ENCODE measurements around the gene MEPCE. TPM values are rescaled to one million over a fixed set of nuclear protein-coding genes. Genes with fewer than 3 reads are reported as not detected.

The MEPCE gene
- total RNA-seq, 1 experiment from 2014 or later, result 72.1 TPM

DNA sequence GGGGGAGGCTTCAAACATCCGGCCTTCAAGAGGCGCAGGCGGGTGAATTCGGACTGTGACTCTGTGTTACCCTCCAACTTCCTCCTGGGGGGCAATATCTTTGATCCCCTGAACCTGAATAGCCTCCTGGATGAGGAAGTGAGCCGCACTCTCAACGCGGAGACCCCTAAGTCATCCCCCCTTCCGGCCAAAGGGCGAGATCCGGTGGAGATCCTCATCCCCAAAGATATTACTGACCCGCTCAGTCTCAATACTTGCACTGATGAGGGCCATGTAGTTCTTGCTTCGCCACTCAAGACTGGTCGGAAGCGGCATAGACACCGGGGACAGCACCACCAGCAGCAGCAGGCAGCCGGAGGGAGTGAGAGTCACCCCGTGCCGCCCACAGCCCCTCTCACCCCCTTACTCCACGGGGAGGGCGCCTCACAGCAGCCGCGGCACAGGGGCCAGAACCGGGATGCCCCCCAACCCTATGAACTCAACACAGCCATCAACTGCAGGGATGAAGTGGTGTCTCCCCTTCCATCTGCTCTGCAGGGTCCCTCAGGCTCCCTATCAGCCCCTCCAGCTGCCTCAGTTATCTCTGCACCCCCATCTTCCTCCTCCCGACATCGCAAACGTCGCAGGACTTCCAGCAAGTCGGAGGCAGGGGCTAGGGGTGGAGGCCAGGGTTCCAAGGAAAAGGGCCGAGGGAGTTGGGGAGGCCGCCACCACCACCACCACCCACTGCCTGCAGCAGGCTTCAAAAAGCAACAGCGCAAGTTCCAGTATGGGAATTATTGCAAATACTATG lies 1.1 kb downstream of the MEPCE start:
- in situ Hi-C loops (cut with HindIII; ENCODE audit: low pct_unique_long_range_greater_than_20kb, low sequenced_read_pairs) (no loop called here), intact Hi-C loops (cut with micrococcal nuclease; ENCODE audit: unreplicated experiment) (no loop called here)
- TF ChIP-seq POLR2AphosphoS5 (IDR thresholded peaks at IDR 0.05; ENCODE audit: low read depth, low read length) (no peak), SIN3A (IDR thresholded peaks at IDR 0.05; ENCODE audit: borderline replicate concordance, insufficient read depth, low read depth, low read length) (no peak), TCF7L2 (IDR thresholded peaks at IDR 0.05; ENCODE audit: low read depth, low read length) (no peak)
- TF ChIP-seq, protein P1, sequence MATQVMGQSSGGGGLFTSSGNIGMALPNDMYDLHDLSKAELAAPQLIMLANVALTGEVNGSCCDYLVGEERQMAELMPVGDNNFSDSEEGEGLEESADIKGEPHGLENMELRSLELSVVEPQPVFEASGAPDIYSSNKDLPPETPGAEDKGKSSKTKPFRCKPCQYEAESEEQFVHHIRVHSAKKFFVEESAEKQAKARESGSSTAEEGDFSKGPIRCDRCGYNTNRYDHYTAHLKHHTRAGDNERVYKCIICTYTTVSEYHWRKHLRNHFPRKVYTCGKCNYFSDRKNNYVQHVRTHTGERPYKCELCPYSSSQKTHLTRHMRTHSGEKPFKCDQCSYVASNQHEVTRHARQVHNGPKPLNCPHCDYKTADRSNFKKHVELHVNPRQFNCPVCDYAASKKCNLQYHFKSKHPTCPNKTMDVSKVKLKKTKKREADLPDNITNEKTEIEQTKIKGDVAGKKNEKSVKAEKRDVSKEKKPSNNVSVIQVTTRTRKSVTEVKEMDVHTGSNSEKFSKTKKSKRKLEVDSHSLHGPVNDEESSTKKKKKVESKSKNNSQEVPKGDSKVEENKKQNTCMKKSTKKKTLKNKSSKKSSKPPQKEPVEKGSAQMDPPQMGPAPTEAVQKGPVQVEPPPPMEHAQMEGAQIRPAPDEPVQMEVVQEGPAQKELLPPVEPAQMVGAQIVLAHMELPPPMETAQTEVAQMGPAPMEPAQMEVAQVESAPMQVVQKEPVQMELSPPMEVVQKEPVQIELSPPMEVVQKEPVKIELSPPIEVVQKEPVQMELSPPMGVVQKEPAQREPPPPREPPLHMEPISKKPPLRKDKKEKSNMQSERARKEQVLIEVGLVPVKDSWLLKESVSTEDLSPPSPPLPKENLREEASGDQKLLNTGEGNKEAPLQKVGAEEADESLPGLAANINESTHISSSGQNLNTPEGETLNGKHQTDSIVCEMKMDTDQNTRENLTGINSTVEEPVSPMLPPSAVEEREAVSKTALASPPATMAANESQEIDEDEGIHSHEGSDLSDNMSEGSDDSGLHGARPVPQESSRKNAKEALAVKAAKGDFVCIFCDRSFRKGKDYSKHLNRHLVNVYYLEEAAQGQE (IDR thresholded peaks at IDR 0.05; ENCODE audit: insufficient read depth in 1 of 2, low read depth in 2 of 2, low read length in 1 of 2), result no peak
- TF ChIP-seq, protein P2, sequence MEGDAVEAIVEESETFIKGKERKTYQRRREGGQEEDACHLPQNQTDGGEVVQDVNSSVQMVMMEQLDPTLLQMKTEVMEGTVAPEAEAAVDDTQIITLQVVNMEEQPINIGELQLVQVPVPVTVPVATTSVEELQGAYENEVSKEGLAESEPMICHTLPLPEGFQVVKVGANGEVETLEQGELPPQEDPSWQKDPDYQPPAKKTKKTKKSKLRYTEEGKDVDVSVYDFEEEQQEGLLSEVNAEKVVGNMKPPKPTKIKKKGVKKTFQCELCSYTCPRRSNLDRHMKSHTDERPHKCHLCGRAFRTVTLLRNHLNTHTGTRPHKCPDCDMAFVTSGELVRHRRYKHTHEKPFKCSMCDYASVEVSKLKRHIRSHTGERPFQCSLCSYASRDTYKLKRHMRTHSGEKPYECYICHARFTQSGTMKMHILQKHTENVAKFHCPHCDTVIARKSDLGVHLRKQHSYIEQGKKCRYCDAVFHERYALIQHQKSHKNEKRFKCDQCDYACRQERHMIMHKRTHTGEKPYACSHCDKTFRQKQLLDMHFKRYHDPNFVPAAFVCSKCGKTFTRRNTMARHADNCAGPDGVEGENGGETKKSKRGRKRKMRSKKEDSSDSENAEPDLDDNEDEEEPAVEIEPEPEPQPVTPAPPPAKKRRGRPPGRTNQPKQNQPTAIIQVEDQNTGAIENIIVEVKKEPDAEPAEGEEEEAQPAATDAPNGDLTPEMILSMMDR (IDR thresholded peaks at IDR 0.05), result no peak
- H3K9me3 ChIP-seq (ENCODE audit: control insufficient read depth, insufficient read depth, low read depth, low read length), result no peaks in the 10 kb centered on the region
- no peaks in the 10 kb centered on the region for H3K27me3 ChIP-seq (ENCODE audit: control insufficient read depth, insufficient read depth, low read length)
- ChIA-PET CTCF (no interaction called here), POLR2A (interaction anchor here (0.5 kb wide), 1 partner anchor 1293 kb away, joined by 3 read pairs; no protein-coding TSS in a partner anchor)
- peak overlapping the region; percentile 98 for H3K27ac ChIP-seq (ENCODE audit: low read length)
- no TSS peak for BruUV-seq (replicated peaks)
- no peak for DNase-seq (ENCODE audit: low read depth, low spot score)
- H3K4me3 ChIP-seq (ENCODE audit: low read depth in 2 of 2, low read length in 2 of 2), result peak overlapping the region; percentile 66 to 92
- no peak for ATAC-seq
- H3K36me3 ChIP-seq (ENCODE audit: control insufficient read depth, insufficient read depth, low read length), result no peaks in the 10 kb centered on the region; the same call in 1 of the 2 replicates
- peaks cover 44% of the 10 kb centered on the region for H3K4me1 ChIP-seq (ENCODE audit: control insufficient read depth, insufficient read depth, low read length)

DNA sequence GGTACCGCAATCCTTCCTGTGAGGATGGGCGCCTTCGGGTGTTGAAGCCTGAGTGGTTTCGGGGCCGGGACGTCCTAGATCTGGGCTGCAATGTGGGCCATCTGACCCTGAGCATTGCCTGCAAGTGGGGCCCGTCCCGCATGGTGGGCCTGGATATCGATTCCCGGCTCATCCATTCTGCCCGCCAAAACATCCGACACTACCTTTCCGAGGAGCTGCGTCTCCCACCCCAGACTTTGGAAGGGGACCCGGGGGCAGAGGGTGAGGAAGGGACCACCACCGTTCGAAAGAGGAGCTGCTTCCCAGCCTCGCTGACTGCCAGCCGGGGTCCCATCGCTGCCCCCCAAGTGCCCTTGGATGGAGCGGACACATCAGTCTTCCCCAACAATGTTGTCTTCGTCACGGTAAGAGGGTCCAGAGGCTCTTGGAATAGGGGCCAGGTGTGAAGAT lies 1.7 kb downstream of the MEPCE start:
- intact Hi-C loops (cut with micrococcal nuclease; ENCODE audit: unreplicated experiment) (no loop called here), in situ Hi-C loops (cut with HindIII; ENCODE audit: low pct_unique_long_range_greater_than_20kb, low sequenced_read_pairs) (no loop called here)
- Histone ChIP-seq H3K36me3 (ENCODE audit: control insufficient read depth, insufficient read depth, low read length) (no peaks in the 10 kb centered on the region; the same call in 1 of the 2 replicates), H3K27ac (ENCODE audit: low read length) (peak overlapping the region; percentile 98), H3K9me3 (ENCODE audit: control insufficient read depth, insufficient read depth, low read depth, low read length) (no peaks in the 10 kb centered on the region), H3K4me3 (ENCODE audit: low read depth in 2 of 2, low read length in 2 of 2) (peak overlapping the region; percentile 66 to 92), H3K4me1 (ENCODE audit: control insufficient read depth, insufficient read depth, low read length) (peaks cover 44% of the 10 kb centered on the region), H3K27me3 (ENCODE audit: control insufficient read depth, insufficient read depth, low read length) (no peaks in the 10 kb centered on the region)
- ChIA-PET CTCF (no interaction called here), POLR2A (no interaction called here)
- ATAC-seq (no peak), DNase-seq (ENCODE audit: low read depth, low spot score) (no peak)
- TF ChIP-seq POLR2AphosphoS5 (IDR thresholded peaks at IDR 0.05; ENCODE audit: low read depth, low read length), result no peak; the same call in 1 of the 2 replicates
- TF ChIP-seq TCF7L2 (IDR thresholded peaks at IDR 0.05; ENCODE audit: low read depth, low read length), result no peak
- TF ChIP-seq, protein P2 (IDR thresholded peaks at IDR 0.05), result no peak
- TF ChIP-seq, protein P1 (IDR thresholded peaks at IDR 0.05; ENCODE audit: insufficient read depth in 1 of 2, low read depth in 2 of 2, low read length in 1 of 2), result no peak
- TF ChIP-seq SIN3A (IDR thresholded peaks at IDR 0.05; ENCODE audit: borderline replicate concordance, insufficient read depth, low read depth, low read length), result no peak
- no TSS peak for BruUV-seq (replicated peaks)
